ENCODE results near the gene C15orf39. TPM values are rescaled to one million over a fixed set of nuclear protein-coding genes. Genes with fewer than 3 reads are reported as not detected.
"Not testable (repeated sequence)": the region's sequence is repeated elsewhere in the genome, so short reads cannot be mapped to it uniquely, and the experiment has no call there.

Gene C15orf39
- total RNA-seq, 2 experiments from 2014 or later = 47.0 to 48.6 TPM

DNA sequence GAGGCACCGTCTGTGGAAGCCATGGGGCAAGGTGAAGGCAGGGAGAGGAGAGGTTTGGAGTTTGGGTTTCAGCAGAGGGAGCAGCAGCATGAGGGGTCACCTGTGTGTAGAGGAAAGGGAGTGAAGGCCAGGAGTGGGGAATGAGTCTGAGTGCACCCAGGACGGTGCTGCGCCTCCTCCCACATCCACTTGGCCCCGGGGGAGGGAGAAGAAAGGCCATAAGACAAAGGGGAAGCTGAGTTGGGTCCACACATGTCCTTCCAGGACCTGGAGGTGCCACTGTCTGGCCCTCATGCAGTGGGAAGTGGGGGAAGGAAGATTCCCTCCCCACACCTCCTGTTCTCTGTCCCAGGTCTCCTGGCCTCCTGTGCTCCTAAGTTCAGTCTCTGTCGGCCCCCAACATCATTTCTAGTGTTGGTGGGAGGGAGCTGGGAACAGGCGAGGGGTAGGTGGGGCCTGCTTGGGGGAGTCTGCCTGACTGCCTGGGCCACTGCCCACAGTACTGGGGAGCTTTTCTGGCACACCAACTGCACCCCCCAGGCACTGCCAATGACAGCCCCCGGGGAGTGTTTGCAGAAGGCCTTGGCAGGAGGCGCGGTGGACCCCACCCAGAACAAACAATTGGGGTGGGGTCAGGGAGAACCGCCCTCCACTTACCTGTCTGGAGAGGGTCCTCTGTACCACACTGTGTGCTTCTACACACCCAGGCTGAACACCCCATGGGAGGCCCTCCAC is 23.6 kb downstream of the C15orf39 start:
- H3K4me3 Mint-ChIP-seq; H3K27ac Mint-ChIP-seq; H3K27me3 Mint-ChIP-seq; POLR2A ChIA-PET; H3K9me3 Mint-ChIP-seq; H3K4me1 Mint-ChIP-seq; DNase-seq; H3K36me3 Mint-ChIP-seq (ENCODE audit: low read depth): not testable (repeated sequence)
- CTCF ChIA-PET = interaction anchor here (0.6 kb wide), 1 partner anchor 181 kb away, joined by 4 read pairs; no protein-coding TSS in a partner anchor

DNA sequence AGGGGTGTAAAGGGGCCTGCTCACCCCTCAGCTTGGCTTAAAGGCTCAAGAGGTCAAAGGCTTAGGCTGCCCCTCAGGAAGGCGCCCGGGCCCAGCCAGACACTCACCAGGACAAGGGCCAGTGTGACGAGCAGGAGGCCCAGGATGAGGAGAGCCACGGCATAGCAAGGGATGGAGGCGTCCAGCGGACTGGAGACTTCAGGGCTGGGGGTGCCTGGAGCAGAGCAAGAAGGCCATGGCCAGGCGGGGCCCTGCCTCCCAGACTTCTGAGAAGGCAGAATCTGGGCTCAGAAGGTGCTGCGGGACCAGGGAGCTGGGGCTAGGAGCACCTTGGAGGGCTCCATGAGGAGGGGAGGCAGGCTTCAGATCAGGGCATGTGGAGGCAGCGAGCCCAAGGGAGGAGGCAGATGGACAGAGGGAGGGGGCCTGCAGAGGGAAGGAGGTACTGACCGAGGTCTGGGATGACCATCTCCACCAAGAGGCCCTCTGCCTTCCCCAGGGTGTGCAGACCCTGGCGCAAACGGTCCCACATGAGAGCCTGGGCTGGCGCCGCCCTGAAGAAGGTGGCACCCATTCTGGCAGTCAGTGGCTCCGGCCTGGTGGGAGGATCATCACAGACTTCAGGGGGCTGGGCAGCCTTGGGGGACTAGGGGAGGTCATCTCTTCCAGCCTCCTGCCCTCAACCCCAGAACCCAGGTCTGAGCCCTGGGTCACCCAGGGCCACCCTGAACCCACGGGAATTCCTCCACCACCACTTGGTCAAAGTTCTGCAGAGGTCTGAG is 24.5 kb downstream of the C15orf39 start:
- Mint-ChIP-seq H3K4me1 (no peaks in the 10 kb centered on the region), H3K4me3 (no peak overlapping the region), H3K27ac (no peak overlapping the region), H3K9me3 (no peaks in the 10 kb centered on the region), H3K27me3 (no peaks in the 10 kb centered on the region), H3K36me3 (ENCODE audit: low read depth) (no peaks in the 10 kb centered on the region)
- DNase-seq = no peak
- ChIA-PET POLR2A (no interaction called here), CTCF (interaction anchor here (0.6 kb wide), 1 partner anchor 181 kb away, joined by 4 read pairs; no protein-coding TSS in a partner anchor)

DNA sequence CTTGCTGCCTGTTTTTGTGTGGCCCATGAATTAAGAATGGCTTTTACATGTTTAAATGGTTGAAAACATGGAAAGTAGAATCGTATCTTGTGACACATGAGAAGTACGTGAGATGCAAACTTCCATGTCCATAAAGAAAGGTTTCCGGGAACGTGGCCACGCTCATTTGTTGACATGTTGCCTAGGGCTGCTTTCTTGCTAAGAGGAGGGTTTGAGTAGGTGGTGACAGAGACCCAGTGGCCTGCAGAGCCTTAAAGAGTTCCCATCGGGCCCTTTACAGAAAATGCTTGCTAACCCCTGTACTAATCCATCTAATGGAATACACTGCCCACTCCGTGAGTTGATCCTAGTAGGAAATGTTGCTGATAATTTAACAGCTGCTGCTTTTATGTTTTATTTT is 25.4 kb downstream of the C15orf39 start:
- H3K27me3 Mint-ChIP-seq; H3K36me3 Mint-ChIP-seq (ENCODE audit: low read depth); H3K9me3 Mint-ChIP-seq; POLR2A ChIA-PET; H3K27ac Mint-ChIP-seq; DNase-seq; H3K4me1 Mint-ChIP-seq; H3K4me3 Mint-ChIP-seq: not testable (repeated sequence)
- CTCF ChIA-PET = interaction anchor here (0.7 kb wide), 1 partner anchor 22 kb away, joined by 4 read pairs; no protein-coding TSS in a partner anchor

DNA sequence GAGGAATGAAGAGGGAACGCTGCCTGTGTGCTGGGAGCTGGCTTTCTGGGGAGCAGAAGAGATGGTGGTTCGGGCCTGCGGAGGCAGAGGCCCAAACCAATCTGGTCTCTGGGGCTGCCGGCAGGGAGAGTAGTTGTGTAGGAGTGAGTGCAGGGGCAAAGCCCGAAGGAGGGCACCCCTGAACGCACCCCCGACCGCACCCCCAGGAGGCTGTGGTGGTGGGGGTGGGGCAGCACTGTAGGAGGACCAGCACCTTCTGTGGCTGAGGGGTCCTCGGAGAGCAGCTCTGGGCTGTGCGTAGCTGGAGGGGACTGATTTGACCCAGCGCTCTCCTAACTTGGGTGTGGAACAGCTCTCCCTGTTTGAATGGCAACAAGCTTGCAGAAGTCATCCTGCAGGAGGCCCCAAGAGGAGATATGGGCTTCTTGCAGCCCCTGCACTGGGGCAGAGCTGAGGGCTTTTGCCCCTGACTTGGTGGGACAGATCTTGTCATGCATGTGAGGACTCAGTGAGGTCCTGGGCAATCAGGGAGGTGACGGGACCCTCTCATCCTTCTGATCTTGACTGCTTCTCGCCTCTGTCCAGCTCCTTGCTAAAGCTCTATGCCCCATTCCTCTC is 26.1 kb downstream of the C15orf39 start:
- Mint-ChIP-seq H3K36me3 (ENCODE audit: low read depth) (no peaks in the 10 kb centered on the region), H3K27me3 (peaks cover 4% of the 10 kb centered on the region), H3K9me3 (no peaks in the 10 kb centered on the region), H3K4me1 (no peaks in the 10 kb centered on the region), H3K27ac (no peak overlapping the region), H3K4me3 (no peak overlapping the region)
- no peak for DNase-seq
- ChIA-PET CTCF (interaction anchor here (0.5 to 0.7 kb wide), 2 partner anchors 23 to 287 kb away, joined by 3 to 4 read pairs; no protein-coding TSS in a partner anchor), POLR2A (no interaction called here)

DNA sequence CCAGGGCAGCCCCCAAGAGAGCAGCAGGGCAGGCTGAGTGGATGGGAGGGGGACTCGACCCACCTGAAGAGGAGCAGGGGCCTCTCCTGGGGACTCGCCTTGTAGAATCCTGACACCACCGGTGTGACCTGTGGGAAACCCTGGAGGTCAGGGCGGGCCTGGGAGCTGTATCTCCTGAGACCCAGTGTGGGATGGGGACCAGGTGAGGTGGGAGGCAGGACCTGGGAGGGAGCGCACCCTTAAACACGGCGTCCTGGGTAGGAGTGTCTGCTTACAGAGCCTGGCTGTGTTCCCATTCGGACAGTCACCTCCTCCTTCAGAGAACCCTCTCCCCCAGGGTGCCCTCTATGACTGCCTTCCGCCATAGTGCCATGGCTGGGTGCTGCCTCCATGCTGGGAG is 27.1 kb downstream of the C15orf39 start:
- ChIA-PET POLR2A (no interaction called here), CTCF (no interaction called here)
- Mint-ChIP-seq H3K4me1 (no peaks in the 10 kb centered on the region), H3K9me3 (no peaks in the 10 kb centered on the region), H3K36me3 (ENCODE audit: low read depth) (no peaks in the 10 kb centered on the region), H3K27me3 (peaks cover 4% of the 10 kb centered on the region), H3K27ac (no peak overlapping the region), H3K4me3 (no peak overlapping the region)
- no peak for DNase-seq

DNA sequence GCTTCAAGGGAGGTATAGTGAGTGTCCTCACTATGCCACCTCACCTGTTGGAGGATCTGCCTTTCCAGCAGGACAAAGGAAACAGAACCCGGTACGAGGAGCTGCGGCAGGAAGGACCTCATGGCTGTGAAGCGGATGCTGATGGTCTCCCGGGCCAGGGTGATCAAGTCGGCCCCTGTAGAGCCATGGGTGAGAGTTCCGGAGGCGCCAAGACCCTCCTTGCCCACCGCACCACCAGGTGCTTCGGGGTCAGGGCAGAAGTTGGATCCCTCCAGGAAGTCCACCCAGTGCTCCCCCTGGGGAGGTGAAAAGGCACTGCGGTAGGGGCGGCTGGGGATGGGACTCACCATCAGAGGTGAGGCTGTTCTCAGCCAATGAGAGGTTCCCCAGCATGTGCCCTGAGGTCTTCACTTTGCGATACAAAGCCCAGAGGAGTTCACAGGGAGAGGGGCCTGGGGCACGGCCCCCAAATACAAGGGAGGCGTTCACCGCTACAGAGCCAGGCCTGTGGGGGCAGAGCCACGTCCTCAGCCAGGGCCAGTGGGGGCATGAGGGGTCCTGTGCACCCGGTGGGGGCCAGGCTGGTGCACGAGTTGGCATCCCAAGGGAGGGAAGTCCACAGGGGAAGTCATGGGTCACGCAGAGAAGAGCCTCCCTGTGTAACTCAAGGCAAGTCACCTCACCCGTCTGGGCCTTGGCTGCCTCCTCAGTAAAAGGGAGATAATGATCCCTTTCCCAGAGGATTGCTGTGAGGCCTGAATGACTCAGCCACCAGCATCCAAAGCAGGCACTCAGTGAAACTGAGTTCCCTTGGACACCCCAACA is 27.7 kb downstream of the C15orf39 start:
- POLR2A ChIA-PET = no interaction called here
- peaks cover 4% of the 10 kb centered on the region for H3K27me3 Mint-ChIP-seq

DNA sequence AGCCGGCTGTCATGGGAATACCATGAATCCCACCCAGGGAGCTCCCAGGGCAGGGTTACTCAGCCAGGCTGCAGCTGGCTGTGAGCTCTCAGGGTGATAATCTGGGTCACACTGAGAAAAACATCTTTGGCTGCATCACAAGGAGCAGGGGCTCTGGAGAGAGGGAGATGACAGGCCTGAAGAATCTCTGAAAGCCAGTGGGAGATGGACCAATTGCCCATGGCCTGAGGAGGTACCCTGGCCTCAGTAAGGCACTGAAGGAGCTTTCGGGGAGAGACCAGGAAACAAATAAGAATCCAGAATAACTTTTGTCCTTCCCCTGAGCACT is 28.3 kb downstream of the C15orf39 start:
- Mint-ChIP-seq H3K4me3 (no peak overlapping the region), H3K27me3 (peaks cover 4% of the 10 kb centered on the region), H3K27ac (no peak overlapping the region), H3K36me3 (ENCODE audit: low read depth) (no peaks in the 10 kb centered on the region), H3K9me3 (no peaks in the 10 kb centered on the region), H3K4me1 (no peaks in the 10 kb centered on the region)
- DNase-seq = no peak
- ChIA-PET CTCF (interaction anchor here (1.1 to 1.3 kb wide), 2 partner anchors 9 to 17 kb away, joined by 3 to 6 read pairs; no protein-coding TSS in a partner anchor), POLR2A (no interaction called here)

More for the DNA sequence above, 27.7 kb downstream of the C15orf39 start:
- H3K4me3 Mint-ChIP-seq = no peak overlapping the region
- DNase-seq = no peak
- CTCF ChIA-PET = interaction anchor here (1.1 kb wide), 1 partner anchor 10 kb away, joined by 6 read pairs; no protein-coding TSS in a partner anchor
- H3K36me3 Mint-ChIP-seq (ENCODE audit: low read depth) = no peaks in the 10 kb centered on the region
- H3K9me3 Mint-ChIP-seq = no peaks in the 10 kb centered on the region
- no peaks in the 10 kb centered on the region for H3K4me1 Mint-ChIP-seq
- no peak overlapping the region for H3K27ac Mint-ChIP-seq

DNA sequence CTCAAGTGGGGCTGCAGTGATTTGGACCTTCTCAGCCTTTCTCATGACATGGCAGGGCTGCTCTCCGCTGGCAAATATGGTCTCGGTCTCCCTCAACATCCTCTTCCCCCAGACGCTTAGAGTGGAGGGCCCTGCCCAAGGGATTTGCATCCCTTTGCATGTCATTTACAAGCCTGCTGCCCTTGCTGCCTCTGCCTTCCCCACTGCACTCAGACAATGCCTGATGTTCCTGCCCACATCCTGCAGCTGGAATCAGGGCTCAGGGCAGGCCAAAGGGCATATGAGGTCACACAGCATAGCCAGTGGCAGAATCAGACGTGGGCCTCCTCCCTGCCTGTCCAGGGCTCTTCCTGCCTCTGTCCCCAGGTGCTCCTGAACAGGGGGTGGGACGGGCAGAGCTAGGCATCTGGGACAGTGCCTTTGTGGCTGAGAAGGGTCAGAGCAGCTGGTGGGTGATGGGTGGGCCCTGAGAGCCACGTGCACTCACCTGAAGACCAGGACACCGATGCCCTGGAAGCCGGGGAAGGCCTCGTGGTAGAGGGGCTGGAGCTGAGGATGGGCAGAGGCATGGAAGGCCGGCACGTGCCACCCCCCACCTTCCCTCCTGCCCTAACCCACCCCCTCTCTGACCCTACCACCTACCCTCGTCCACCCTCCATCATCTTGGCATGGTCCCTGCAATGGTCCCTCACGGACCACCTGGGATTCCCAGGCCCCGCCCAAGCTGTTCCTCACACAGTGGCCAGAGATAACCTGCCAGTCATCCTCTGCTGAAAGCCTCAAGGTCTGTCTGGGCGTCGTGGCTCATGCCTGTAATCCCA is 29.1 kb downstream of the C15orf39 start:
- Mint-ChIP-seq H3K36me3 (ENCODE audit: low read depth) (no peaks in the 10 kb centered on the region), H3K9me3 (no peaks in the 10 kb centered on the region), H3K27me3 (peaks cover 4% of the 10 kb centered on the region), H3K27ac (no peak overlapping the region), H3K4me1 (no peaks in the 10 kb centered on the region), H3K4me3 (no peak overlapping the region)
- CTCF ChIA-PET = interaction anchor here (1.1 to 1.3 kb wide), 2 partner anchors 8 to 18 kb away, joined by 3 to 6 read pairs; no protein-coding TSS in a partner anchor
- POLR2A ChIA-PET = no interaction called here
- DNase-seq = no peak

DNA sequence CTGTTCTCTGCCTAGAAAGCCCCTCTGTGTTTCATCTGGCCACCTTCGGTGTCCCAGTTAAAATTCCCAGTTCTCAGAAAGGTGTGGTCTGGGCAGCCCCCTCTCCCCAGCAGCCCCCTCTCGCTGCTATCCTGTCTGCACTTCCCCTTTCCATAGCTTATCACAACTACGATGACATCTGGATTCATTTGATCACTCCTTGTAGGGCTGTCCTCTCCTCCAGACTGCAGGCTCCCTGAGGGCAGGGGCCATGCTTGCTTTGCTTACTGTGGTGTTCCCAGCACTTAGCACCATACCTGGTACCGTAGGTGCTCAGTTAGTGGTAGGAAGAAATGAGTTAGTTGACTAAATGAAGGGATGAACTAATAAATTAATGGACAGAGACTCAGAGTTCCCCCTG is 30.2 kb downstream of the C15orf39 start:
- Mint-ChIP-seq H3K4me1 (no peaks in the 10 kb centered on the region), H3K27ac (no peak overlapping the region), H3K9me3 (no peaks in the 10 kb centered on the region), H3K27me3 (peaks cover 4% of the 10 kb centered on the region), H3K36me3 (ENCODE audit: low read depth) (no peaks in the 10 kb centered on the region), H3K4me3 (no peak overlapping the region)
- ChIA-PET POLR2A (no interaction called here), CTCF (no interaction called here)
- DNase-seq = no peak

DNA sequence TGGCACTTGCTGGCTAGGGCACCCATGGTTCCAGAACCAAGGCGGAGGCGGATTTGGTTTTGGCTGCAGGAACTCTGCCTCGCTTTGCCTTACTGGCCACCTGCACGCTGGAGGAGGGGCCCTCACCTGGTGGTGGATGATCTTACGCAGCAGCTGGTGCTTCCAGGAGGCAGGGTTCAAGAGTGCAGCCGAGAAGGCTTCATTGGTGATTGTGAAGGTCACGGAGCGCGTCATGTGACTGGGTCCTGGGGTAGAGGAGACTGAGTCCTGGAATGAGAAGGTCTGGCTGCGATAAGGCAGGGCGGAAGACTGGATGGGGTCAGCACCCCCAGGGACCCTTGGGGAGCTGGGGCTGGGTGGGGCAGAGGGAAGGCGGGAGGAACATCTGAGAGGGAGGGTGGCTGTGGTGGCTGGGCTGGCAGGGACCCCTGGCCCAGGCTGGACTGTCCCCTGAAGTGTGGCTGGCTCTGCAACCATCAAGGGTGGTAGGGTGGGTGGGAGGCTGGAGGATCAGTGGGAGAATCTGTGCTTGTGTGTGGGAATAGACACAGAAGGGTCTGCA is 30.7 kb downstream of the C15orf39 start:
- Mint-ChIP-seq H3K27ac (no peak overlapping the region), H3K4me3 (no peak overlapping the region)
- CTCF ChIA-PET = no interaction called here

DNA sequence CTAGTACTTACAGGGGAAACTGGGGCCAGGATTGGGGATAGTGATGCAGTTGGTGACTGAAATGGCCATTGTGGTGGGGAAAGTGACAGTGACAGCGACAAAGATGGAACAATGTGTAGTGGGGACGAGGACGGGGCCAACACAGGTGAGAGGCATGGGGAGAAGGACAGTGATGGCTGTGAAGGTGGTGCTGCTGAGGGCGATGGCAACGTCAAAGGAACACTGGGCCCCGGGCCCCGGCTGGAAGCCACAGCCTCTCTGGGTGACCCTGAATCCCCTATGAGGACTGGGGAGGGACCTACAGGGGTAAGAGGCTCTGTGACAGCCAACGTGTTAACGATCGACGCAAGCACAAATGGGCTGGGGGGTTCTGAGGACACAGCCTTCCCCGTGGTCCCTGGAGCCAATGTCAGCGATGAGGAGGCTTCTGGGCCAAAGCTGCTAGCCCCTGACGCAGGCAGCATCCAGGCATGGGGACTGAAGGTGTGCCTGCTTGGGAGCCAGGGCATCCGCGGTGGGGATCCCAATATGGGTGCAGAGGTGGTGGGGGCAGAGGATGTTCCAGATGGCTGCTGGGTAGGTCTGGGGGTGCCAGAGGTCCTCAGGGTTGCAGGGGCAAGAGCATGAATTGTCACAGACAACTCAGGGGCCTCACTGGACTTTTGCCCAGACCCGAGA is 31.3 kb downstream of the C15orf39 start:
- no peak overlapping the region for H3K4me3 Mint-ChIP-seq
- no peak for DNase-seq
- H3K27ac Mint-ChIP-seq = no peak overlapping the region
- no peaks in the 10 kb centered on the region for H3K9me3 Mint-ChIP-seq
- no peaks in the 10 kb centered on the region for H3K4me1 Mint-ChIP-seq
- ChIA-PET CTCF (no interaction called here), POLR2A (no interaction called here)
- no peaks in the 10 kb centered on the region for H3K36me3 Mint-ChIP-seq (ENCODE audit: low read depth)
- peaks cover 4% of the 10 kb centered on the region for H3K27me3 Mint-ChIP-seq

More for the DNA sequence above, 30.7 kb downstream of the C15orf39 start:
- DNase-seq = no peak
- peaks cover 4% of the 10 kb centered on the region for H3K27me3 Mint-ChIP-seq
- POLR2A ChIA-PET = no interaction called here
- no peaks in the 10 kb centered on the region for H3K9me3 Mint-ChIP-seq
- H3K36me3 Mint-ChIP-seq (ENCODE audit: low read depth) = no peaks in the 10 kb centered on the region
- H3K4me1 Mint-ChIP-seq = no peaks in the 10 kb centered on the region

Measured in activated CD4-positive, alpha-beta T cell treated with anti-CD3 and anti-CD28 coated beads, Interleukin-2, amount 10 ng/mL, durations not matched to agents 7 days and 5 days (primary cell).